ENCODE measurements around the gene PLXNB2.

- TF ChIP-seq EZH2 (optimal IDR thresholded peaks at IDR 0.05; ENCODE audit: low read depth, low read length) (no peak), CTCF (IDR thresholded peaks at IDR 0.05; ENCODE audit: low read length) (no peak), EZH2phosphoT487 (IDR thresholded peaks at IDR 0.05; ENCODE audit: low read length) (no peak)
Measured at GRCh38 chr22:50269573-50269969, 37.9 kb downstream of the PLXNB2 start.
